ENCODE data around the gene TRPV4. TPM values are rescaled to one million over a fixed set of nuclear protein-coding genes. Genes with fewer than 3 reads are reported as not detected.

Gene TRPV4
- total RNA-seq, 6 experiments from 2014 or later = 5.3 to 10.3 (median 6.7) TPM

DNA sequence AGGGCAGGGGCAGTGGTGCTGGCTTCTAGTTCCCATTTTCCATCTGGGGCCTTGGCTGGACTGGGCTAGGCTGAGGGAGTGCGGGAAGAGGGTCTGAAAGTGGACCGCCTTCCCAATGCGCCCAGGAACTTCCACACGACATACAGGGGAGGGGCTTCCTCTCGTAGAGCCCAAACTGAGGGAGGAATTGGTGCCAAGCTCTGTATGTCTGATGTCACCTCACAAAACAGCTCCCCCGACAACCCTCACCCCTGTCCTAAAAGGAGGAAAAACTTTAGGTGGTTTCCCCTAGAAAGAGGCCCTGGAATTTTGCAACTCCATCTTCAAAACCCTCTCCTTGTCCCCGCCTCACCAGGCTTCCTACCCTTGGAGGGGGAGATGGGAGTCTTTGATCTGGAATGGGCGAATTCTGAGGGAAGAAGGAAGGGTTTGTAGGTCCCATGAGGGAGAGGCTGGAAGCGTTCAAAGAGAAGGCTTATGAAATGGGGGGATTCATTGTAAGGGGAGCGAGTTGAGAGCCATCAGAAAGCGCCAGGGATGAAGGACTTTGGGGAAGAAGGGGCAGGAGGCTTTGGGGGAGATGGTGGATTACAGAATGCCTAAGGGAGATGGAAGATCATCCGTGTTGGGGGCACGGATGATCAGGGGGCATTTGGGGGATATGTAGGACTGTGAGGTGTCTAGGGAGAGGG lies 46.3 kb upstream of the TRPV4 start:
- WGBS (ENCODE audit: insufficient coverage, low coverage, low lambda C conversion rate, missing lambda C conversion rate) = 9% methylated on average over 10 of the region's 13 CpGs
- Histone ChIP-seq H3K27me3 (no peaks in the 10 kb centered on the region), H3K4me3 (peak overlapping the region; percentile 66 to 79 (median 74)), H3K36me3 (no peaks in the 10 kb centered on the region), H3K9me3 (no peaks in the 10 kb centered on the region), H3K4me1 (peaks cover 0 to 11% (median 5%) of the 10 kb centered on the region in 4 donors), H3K27ac (peak overlapping the region; percentile 58 to 74 (median 65))
- TF ChIP-seq POLR2A (IDR thresholded peaks at IDR 0.05) (no peak), CTCF (IDR thresholded peaks at IDR 0.05) (no peak)
- DNase-seq (no peak), ATAC-seq (no peak)
- intact Hi-C loops (cut with DNase I) = no loop called here

- no peak for DNase-seq
- Histone ChIP-seq H3K27me3 (no peaks in the 10 kb centered on the region), H3K4me1 (peaks cover 0 to 11% (median 5%) of the 10 kb centered on the region in 4 donors), H3K4me3 (peak overlapping the region; percentile 0 to 79 (median 66)), H3K9me3 (no peaks in the 10 kb centered on the region), H3K36me3 (no peaks in the 10 kb centered on the region), H3K27ac (no peak overlapping the region)
- 71% methylated on average over 6 of the region's 7 CpGs for WGBS (ENCODE audit: insufficient coverage, low coverage, low lambda C conversion rate, missing lambda C conversion rate)
- intact Hi-C loops (cut with DNase I) = no loop called here
- TF ChIP-seq POLR2A (IDR thresholded peaks at IDR 0.05) = no peak
- TF ChIP-seq CTCF (IDR thresholded peaks at IDR 0.05) = no peak
- ATAC-seq = no peak
Observed at GRCh38 chr12:109878749-109879148, 45.6 kb upstream of the TRPV4 start.

DNA sequence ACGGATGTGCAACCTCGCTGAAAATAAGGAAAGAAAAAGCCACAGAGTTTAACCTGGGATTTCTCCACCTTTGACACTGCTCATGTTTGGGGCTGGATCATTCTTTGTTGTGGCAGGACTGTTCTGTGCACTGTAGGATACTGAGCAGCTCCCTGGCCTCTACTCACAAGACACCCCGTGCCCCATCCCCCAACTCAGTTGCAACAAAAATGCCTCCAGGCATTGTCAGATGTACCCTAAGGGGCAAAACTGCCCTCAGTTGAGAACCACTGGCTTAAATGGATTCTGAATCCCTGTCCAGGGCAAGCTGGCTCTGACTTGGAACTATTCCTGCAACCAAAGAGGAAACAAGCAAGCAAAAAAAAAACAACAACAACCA lies 45.0 kb upstream of the TRPV4 start:
- no peaks in the 10 kb centered on the region for H3K36me3 ChIP-seq
- intact Hi-C loops (cut with DNase I) = no loop called here
- ATAC-seq (no peak), DNase-seq (no peak)
- WGBS (ENCODE audit: insufficient coverage, low coverage, low lambda C conversion rate, missing lambda C conversion rate) = 100% methylated on average over 1 of the region's 3 CpGs
- no peaks in the 10 kb centered on the region for H3K9me3 ChIP-seq
- TF ChIP-seq CTCF (IDR thresholded peaks at IDR 0.05) (no peak), POLR2A (IDR thresholded peaks at IDR 0.05) (no peak)
- peaks cover 0 to 11% (median 5%) of the 10 kb centered on the region in 4 donors for H3K4me1 ChIP-seq
- no peak overlapping the region for H3K27ac ChIP-seq
- H3K4me3 ChIP-seq = no peak overlapping the region
- no peaks in the 10 kb centered on the region for H3K27me3 ChIP-seq

DNA sequence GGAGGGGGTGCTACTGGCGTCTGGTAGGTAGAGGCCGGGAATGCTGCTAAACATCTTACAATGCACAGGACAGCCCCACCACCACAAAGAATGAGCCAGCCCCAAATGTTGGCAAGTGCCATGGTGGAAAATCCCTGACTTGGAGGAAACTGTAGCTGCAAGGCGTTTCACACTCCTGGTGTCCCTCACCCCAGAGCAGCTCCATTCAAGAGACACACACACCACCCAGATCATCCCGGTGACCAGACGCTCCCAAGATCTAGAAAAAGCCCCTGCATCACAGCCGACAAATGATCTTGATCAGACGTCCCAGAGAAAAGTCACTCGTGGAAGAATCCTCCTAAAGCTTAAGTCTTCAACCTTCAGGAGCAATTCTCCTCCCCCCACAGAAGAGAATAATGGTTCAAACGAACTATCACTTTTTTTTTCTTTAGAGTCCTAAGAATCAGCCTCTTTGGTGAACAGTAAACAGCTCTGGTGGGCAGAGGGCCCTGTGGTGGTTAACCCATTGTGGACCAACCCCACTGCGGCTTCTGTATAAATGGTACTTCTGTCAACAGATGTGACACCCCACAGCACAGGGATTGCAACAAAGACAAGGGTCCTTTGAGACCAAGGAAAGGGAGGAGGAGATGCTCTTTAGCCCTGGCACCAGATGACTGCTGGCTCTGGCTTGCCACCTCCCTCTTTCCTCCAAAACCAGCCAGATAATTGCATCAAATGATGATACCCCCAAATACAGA lies 44.5 kb upstream of the TRPV4 start:
- H3K4me1 ChIP-seq = peaks cover 0 to 11% (median 5%) of the 10 kb centered on the region in 4 donors
- H3K36me3 ChIP-seq = no peaks in the 10 kb centered on the region
- no peak for ATAC-seq
- no peak overlapping the region for H3K4me3 ChIP-seq
- no peaks in the 10 kb centered on the region for H3K9me3 ChIP-seq
- intact Hi-C loops (cut with DNase I) = no loop called here
- no peaks in the 10 kb centered on the region for H3K27me3 ChIP-seq
- 68% methylated on average over 5 of the region's 10 CpGs for WGBS (ENCODE audit: insufficient coverage, low coverage, low lambda C conversion rate, missing lambda C conversion rate)
- no peak for DNase-seq
- TF ChIP-seq POLR2A (IDR thresholded peaks at IDR 0.05) (no peak), CTCF (IDR thresholded peaks at IDR 0.05) (no peak)
- H3K27ac ChIP-seq = no peak overlapping the region
